Prostate gland (tissue), 2 donors: ENCODE results near the gene GPC5. TPM values are rescaled to one million over a fixed set of nuclear protein-coding genes. Genes with fewer than 3 reads are reported as not detected.

ENCODE experiments used
- DNase-seq: peaks from one replicate; pipeline ENCODE4 v3.0.0-alpha.2; 2019; ENCODE audit warnings: low spot score
- H3K27ac ChIP-seq, 2 donors: fragments of 200-600 bp; sonication (generic); 2 replicates each; pipeline ENCODE4 v1.5.1; 2017 to 2019
- H3K27me3 ChIP-seq: fragments of 200-600 bp; sonication (generic); replicated peaks from 2 replicates; pipeline ENCODE4 v1.5.1; 2019; ENCODE audit not compliant: insufficient read depth
- H3K36me3 ChIP-seq, 2 donors: fragments of 200-600 bp; sonication (generic); 1 replicate in 1 of 2; 2 replicates in 1 of 2; pipeline versions ENCODE4 v1.5.1 to v1.8.1; 2017 to 2019
- H3K4me1 ChIP-seq: fragments of 200-600 bp; sonication (generic); replicated peaks from 2 replicates; pipeline ENCODE4 v1.5.1; 2019
- H3K4me3 ChIP-seq, 2 donors: fragments of 200-600 bp; sonication (generic); 2 replicates each; pipeline ENCODE4 v1.5.1; 2017 to 2019
- H3K9me3 ChIP-seq: fragments of 200-600 bp; sonication (generic); 2 replicates; pipeline ENCODE4 v1.5.1; 2017
- POLR2A ChIP-seq: fragments of 450-650 bp; IDR thresholded peaks from one replicate; pipeline ENCODE4 v1.6.1; 2016; ENCODE audit warnings: antibody characterized with exemption, mild to moderate bottlenecking
- POLR2AphosphoS5 ChIP-seq: sonication (generic); formaldehyde crosslinking; IDR thresholded peaks from one replicate; pipeline ENCODE4 v1.6.1; 2017; ENCODE audit warnings: antibody characterized with exemption
- WGBS: methylation state at CpG from one replicate; pipeline ENCODE4 v1.1.5; 2018; 5-methylcytosine and 5-hydroxymethylcytosine counted together
- intact Hi-C: fragments of 100-400 bp; cut with DNase I; formaldehyde crosslinking; loops from one replicate; pipeline ENCODE4 v1.14.2; 2022
- total RNA-seq, 2 donors: library from RNA; depleted of rRNA; stranded (reverse); fragments of >200 nt; gene quantifications; one replicate each; pipeline ENCODE4 v1.1.0, GENCODE V29; 2016
- TF ChIP-seq, protein P1 (sequence below), 4 experiments: fragments of 200-600 bp in 2 of 4; fragments of 450-650 bp in 2 of 4; sonication (generic) in 2 of 4; IDR thresholded peaks; 1 replicate in 3 of 4; 2 replicates in 1 of 4; pipeline ENCODE4 v1.5.1; 2016 to 2019; ENCODE audit warnings: antibody characterized with exemption in 4 of 4, mild to moderate bottlenecking in 2 of 4, moderate library complexity in 2 of 4

Gene GPC5
- total RNA-seq, 2 donors from 2014 or later: 0.23 to 35.0 TPM

DNA sequence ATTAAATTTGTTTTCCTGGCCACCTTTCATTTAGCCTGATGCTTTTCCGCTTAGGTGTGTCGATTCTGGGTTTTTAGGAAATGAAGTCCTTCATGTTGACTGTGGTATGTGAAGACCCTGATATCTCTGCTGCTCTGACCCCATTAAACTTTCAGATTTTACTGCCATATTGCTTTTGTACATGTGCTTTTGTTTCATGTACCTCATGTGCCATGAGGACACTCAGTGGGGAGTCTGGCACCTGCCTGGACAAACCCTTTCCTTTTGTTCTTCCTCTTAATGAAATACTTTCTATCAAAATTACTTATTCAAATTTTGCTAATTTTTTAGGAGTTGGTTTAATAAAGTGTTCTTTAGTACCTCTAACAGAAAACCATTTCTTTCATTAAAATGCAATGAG, 774.8 kb downstream of the GPC5 start:
- no peak overlapping the region for H3K27ac ChIP-seq
- intact Hi-C loops: no loop called here
- H3K27me3 ChIP-seq: no peaks in the 10 kb centered on the region
- no peak for DNase-seq
- H3K4me3 ChIP-seq: no peak overlapping the region
- no peaks in the 10 kb centered on the region for H3K4me1 ChIP-seq
- WGBS: 92% methylated on average over 2 of the region's 2 CpGs
- H3K9me3 ChIP-seq: no peaks in the 10 kb centered on the region
- H3K36me3 ChIP-seq: no peaks in the 10 kb centered on the region
- TF ChIP-seq POLR2AphosphoS5: no peak
- no peak for TF ChIP-seq POLR2A
- TF ChIP-seq, protein P1, sequence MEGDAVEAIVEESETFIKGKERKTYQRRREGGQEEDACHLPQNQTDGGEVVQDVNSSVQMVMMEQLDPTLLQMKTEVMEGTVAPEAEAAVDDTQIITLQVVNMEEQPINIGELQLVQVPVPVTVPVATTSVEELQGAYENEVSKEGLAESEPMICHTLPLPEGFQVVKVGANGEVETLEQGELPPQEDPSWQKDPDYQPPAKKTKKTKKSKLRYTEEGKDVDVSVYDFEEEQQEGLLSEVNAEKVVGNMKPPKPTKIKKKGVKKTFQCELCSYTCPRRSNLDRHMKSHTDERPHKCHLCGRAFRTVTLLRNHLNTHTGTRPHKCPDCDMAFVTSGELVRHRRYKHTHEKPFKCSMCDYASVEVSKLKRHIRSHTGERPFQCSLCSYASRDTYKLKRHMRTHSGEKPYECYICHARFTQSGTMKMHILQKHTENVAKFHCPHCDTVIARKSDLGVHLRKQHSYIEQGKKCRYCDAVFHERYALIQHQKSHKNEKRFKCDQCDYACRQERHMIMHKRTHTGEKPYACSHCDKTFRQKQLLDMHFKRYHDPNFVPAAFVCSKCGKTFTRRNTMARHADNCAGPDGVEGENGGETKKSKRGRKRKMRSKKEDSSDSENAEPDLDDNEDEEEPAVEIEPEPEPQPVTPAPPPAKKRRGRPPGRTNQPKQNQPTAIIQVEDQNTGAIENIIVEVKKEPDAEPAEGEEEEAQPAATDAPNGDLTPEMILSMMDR (IDR thresholded peaks at IDR 0.05): no peak

DNA sequence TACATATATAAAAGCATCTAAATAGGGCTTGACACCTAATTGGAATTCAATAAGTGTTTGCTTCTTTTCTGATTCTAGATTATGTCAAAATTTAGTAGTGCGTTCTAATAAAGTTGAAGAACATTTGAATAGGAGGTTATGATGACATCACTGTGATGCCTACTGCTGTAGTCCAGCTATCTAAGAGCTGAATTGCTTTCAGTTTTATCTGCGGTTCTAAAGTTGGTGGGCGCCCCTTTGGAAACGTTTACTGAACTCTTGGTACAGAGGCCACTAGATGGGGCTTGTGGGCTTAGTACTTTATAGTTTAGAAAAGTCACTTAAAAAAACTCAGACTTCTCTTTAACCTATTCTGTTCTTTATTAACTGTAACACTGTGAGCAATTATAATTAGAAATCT, 776.9 kb downstream of the GPC5 start:
- peak; percentile 5 for DNase-seq
- TF ChIP-seq, protein P1 (IDR thresholded peaks at IDR 0.05): peak in 3 of 4 experiments; percentile 21 to 27 (median 23)
- TF ChIP-seq POLR2AphosphoS5 (no peak), POLR2A (no peak)
- 16% methylated on average over 4 of the region's 4 CpGs for WGBS
- H3K4me1 ChIP-seq: no peaks in the 10 kb centered on the region
- no peaks in the 10 kb centered on the region for H3K9me3 ChIP-seq
- intact Hi-C loops: no loop called here
- no peak overlapping the region for H3K4me3 ChIP-seq
- H3K36me3 ChIP-seq: no peaks in the 10 kb centered on the region
- no peak overlapping the region for H3K27ac ChIP-seq
- H3K27me3 ChIP-seq: no peaks in the 10 kb centered on the region

DNA sequence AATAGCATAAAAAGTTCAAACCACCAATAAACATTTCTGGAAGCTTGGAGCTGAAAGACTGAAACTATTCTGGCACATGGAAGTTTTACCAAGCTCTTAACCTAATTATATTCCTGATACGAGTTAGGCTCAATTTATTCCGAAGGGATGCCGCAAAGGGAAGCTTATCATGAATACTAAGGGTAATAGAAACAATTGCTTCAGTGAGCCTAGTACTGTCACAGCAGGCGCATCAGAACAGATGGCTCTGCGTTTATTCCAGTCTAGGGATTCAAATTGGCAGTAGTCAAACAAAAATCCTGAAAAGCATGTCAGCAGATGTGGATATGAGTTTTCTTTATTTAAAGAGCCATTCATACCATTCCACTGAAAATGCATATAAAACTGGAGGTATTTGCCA, 779.5 kb downstream of the GPC5 start:
- no peak overlapping the region for H3K4me3 ChIP-seq

DNA sequence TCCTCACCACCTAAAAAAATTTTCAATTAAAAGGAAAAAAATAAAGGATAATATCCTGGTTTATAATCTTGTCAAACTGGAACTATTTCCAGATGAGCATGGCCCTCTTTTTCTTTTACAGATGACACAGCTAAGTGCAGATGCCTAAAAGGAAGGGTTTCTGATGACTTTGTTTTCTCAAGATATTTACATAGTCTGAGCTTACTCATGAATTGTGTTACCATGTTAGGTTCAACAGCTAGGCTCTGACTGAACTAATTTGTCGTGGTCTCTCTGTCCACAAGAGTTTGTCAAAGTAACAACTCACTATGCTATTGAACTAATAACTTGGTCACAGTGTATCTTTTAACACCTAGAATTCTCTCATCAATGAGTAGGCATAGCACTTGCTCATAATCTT, 780.8 kb downstream of the GPC5 start:
- intact Hi-C loops: no loop called here
- H3K36me3 ChIP-seq: no peaks in the 10 kb centered on the region

More for the DNA sequence above, 779.5 kb downstream of the GPC5 start:
- intact Hi-C loops: no loop called here
- H3K36me3 ChIP-seq: no peaks in the 10 kb centered on the region
- no peak overlapping the region for H3K27ac ChIP-seq
- TF ChIP-seq POLR2AphosphoS5 (no peak), POLR2A (no peak)
- TF ChIP-seq, protein P1 (IDR thresholded peaks at IDR 0.05): no peak
- H3K4me1 ChIP-seq: no peaks in the 10 kb centered on the region
- no peaks in the 10 kb centered on the region for H3K9me3 ChIP-seq
- H3K27me3 ChIP-seq: no peaks in the 10 kb centered on the region
- WGBS: 84% methylated on average over 5 of the region's 5 CpGs
- DNase-seq: no peak

DNA sequence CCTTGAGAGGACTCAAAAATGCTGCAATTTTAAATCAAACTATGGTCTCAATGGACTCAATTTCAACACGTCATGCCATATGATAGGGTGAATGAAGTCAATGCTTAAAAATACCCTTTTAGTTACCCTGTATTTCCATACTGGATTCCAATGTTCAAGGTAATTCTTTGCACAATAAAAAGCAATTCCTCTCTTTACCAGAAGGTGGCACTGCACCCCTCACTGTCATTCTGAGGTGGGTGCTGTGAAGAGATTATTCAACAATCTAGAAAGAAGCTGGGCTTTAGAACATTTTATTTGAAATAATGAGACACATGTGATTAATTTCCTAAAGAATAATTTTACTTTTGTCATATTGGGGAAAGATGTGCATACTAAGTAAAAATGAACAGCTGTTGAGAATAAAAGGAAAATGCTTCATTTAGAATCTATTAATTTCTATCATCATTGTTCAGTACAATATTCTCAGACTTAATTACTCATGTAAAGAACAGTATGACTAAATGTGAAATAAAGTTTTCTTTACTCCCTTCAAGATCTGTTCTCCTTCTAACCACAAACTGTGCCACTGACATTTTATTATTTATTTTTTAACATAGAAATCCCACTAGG, 789.1 kb downstream of the GPC5 start:
- WGBS: 14% methylated on average over 1 of the region's 1 CpG
- no peak overlapping the region for H3K27ac ChIP-seq

More for the DNA sequence above, 780.8 kb downstream of the GPC5 start:
- DNase-seq: no peak
- no peak overlapping the region for H3K4me3 ChIP-seq
- no peaks in the 10 kb centered on the region for H3K27me3 ChIP-seq
- no peak overlapping the region for H3K27ac ChIP-seq
- 31% methylated on average over 1 of the region's 1 CpG for WGBS
- H3K9me3 ChIP-seq: no peaks in the 10 kb centered on the region
- no peaks in the 10 kb centered on the region for H3K4me1 ChIP-seq
- no peak for TF ChIP-seq POLR2A
- no peak for TF ChIP-seq POLR2AphosphoS5
- TF ChIP-seq, protein P1 (IDR thresholded peaks at IDR 0.05): no peak

More for the DNA sequence above, 789.1 kb downstream of the GPC5 start:
- intact Hi-C loops: no loop called here
- Histone ChIP-seq H3K9me3 (no peaks in the 10 kb centered on the region), H3K36me3 (no peaks in the 10 kb centered on the region), H3K27me3 (no peaks in the 10 kb centered on the region), H3K4me1 (no peaks in the 10 kb centered on the region), H3K4me3 (no peak overlapping the region)
- DNase-seq: peak; percentile 12
- no peak for TF ChIP-seq POLR2AphosphoS5
- TF ChIP-seq, protein P1 (IDR thresholded peaks at IDR 0.05): peak; percentile 70 to 90 (median 78)
